Tibial nerve (tissue), 4 donors: ENCODE results near the gene RDX. TPM values are rescaled to one million over a fixed set of nuclear protein-coding genes. Genes with fewer than 3 reads are reported as not detected.
"Not testable (repeated sequence)": the region's sequence is repeated elsewhere in the genome, so short reads cannot be mapped to it uniquely, and the experiment has no call there.

ENCODE experiments used
- DNase-seq, 2 donors: peaks; one replicate each; pipeline ENCODE4 v3.0.0-alpha.2; 2019; ENCODE audit warnings: low spot score in 2 of 2
- H3K27ac ChIP-seq, 4 donors: fragments of 200-600 bp; sonication (generic) in 3 of 4; one replicate each; pipeline ENCODE4 v1.5.1; 2017 to 2019; ENCODE audit warnings: mild to moderate bottlenecking in 1 of 4
- H3K27me3 ChIP-seq, 2 donors: fragments of 200-600 bp; sonication (generic) in 1 of 2; one replicate each; pipeline versions ENCODE4 v1.5.1 to v1.6.0; 2017 to 2019
- H3K36me3 ChIP-seq, 3 donors: fragments of 200-600 bp; sonication (generic); one replicate each; pipeline ENCODE4 v1.5.1; 2018 to 2019
- H3K4me1 ChIP-seq, 4 donors: fragments of 200-600 bp; sonication (generic) in 3 of 4; one replicate each; pipeline ENCODE4 v1.5.1; 2017 to 2019
- H3K4me3 ChIP-seq, 4 donors: fragments of 200-600 bp; sonication (generic) in 3 of 4; one replicate each; pipeline ENCODE4 v1.5.1; 2017 to 2019; ENCODE audit warnings: mild to moderate bottlenecking in 1 of 4, moderate library complexity in 1 of 4
- H3K9me3 ChIP-seq, 4 donors: fragments of 200-600 bp; sonication (generic) in 3 of 4; one replicate each; pipeline ENCODE4 v1.5.1; 2017 to 2019
- EP300 ChIP-seq, 2 donors: sonication (generic); formaldehyde crosslinking; IDR thresholded peaks; one replicate each; pipeline ENCODE4 v1.6.1; 2017; ENCODE audit warnings: antibody characterized with exemption in 2 of 2, mild to moderate bottlenecking in 1 of 2
- POLR2A ChIP-seq, 2 donors: fragments of 450-650 bp; IDR thresholded peaks; one replicate each; pipeline ENCODE4 v1.6.1; 2017; ENCODE audit warnings: antibody characterized with exemption in 2 of 2, mild to moderate bottlenecking in 2 of 2, moderate library complexity in 2 of 2
- WGBS, 2 donors: methylation state at CpG; one replicate each; pipeline ENCODE4 v1.1.5; 2018; 5-methylcytosine and 5-hydroxymethylcytosine counted together
- total RNA-seq, 4 donors: library from RNA; depleted of rRNA; stranded (reverse); fragments of >200 nt; gene quantifications; one replicate each; pipeline ENCODE4 v1.1.0, GENCODE V29; 2016
- TF ChIP-seq, protein P1 (sequence below), 5 experiments: fragments of 200-600 bp in 3 of 5; fragments of 450-650 bp in 2 of 5; sonication (generic) in 3 of 5; IDR thresholded peaks; one replicate each; pipeline ENCODE4 v1.5.1; 2016 to 2019; ENCODE audit warnings: antibody characterized with exemption in 5 of 5, mild to moderate bottlenecking in 3 of 5, moderate library complexity in 2 of 5

The RDX gene
- total RNA-seq, 4 donors from 2014 or later, result 59.8 to 120 (median 88.8) TPM

DNA sequence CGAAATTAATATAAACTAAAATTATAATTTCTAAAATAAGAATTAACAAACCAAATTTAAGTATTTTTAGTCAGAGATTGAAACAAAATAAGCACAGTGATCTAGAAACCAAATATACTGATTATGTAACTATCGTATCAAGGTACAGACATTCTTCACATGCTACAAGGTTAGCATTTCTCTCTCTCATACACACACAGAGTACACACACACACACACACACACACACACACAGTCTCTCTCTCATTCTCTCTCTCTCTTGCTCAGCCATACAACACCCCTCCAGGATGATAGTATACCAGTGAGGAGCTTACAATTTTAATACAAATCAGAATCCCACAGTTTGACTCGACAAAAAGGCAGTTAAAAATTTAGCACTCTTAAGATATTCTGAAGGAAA, 66.0 kb downstream of the RDX start:
- Histone ChIP-seq H3K27ac (no peak overlapping the region), H3K9me3 (no peaks in the 10 kb centered on the region), H3K27me3 (no peaks in the 10 kb centered on the region), H3K36me3 (peaks cover 0 to 71% (median 0%) of the 10 kb centered on the region in 3 donors), H3K4me1 (peaks cover 0 to 8% (median 0%) of the 10 kb centered on the region in 4 donors), H3K4me3 (no peak overlapping the region)
- DNase-seq, result no peak
- 89 to 95% methylated on average over 3 of the region's 3 CpGs for WGBS, 2 donors
- no peak for TF ChIP-seq EP300 (IDR thresholded peaks at IDR 0.05)
- TF ChIP-seq, protein P1, sequence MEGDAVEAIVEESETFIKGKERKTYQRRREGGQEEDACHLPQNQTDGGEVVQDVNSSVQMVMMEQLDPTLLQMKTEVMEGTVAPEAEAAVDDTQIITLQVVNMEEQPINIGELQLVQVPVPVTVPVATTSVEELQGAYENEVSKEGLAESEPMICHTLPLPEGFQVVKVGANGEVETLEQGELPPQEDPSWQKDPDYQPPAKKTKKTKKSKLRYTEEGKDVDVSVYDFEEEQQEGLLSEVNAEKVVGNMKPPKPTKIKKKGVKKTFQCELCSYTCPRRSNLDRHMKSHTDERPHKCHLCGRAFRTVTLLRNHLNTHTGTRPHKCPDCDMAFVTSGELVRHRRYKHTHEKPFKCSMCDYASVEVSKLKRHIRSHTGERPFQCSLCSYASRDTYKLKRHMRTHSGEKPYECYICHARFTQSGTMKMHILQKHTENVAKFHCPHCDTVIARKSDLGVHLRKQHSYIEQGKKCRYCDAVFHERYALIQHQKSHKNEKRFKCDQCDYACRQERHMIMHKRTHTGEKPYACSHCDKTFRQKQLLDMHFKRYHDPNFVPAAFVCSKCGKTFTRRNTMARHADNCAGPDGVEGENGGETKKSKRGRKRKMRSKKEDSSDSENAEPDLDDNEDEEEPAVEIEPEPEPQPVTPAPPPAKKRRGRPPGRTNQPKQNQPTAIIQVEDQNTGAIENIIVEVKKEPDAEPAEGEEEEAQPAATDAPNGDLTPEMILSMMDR (IDR thresholded peaks at IDR 0.05), result no peak
- no peak for TF ChIP-seq POLR2A (IDR thresholded peaks at IDR 0.05)

DNA sequence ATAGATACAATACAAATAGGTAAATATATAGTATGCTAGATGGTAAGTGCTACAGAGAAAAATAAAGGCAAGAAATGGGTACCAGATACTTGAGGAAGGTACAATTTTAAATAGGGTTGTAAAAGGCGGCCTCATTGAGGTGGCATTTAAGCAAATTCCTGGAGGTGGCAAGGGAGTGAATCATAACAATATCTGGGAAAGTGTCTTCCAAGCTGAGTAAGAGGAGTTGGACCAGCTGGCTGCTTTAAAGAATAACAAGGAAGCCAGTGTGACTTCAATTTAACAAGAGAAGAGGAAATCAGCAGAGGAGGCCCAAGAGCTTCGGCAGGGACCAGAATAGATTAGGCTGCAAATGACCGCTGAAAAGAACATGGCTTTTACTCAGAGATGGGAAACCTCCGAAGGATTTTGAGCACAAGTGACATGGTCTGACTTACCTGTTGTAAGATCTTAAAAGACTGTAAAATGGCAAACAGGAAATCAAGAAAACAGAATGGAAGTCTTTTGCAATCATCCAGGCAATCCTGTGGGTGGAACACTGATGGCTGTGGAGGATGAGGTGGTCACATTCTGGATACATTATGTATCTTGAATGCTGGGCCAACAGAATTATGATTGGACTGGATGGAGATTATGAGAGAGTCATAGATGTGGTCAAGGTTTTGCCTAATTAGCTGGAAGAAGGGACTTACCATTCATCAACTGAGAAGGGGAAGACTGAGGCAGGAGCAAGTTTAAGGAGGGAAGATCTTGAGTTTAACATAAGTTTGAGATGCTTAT, 77.2 kb downstream of the RDX start:
- TF ChIP-seq, protein P1 (IDR thresholded peaks at IDR 0.05), result no peak
- no peak for TF ChIP-seq EP300 (IDR thresholded peaks at IDR 0.05)
- TF ChIP-seq POLR2A (IDR thresholded peaks at IDR 0.05), result no peak
- H3K4me1 ChIP-seq, result no peaks in the 10 kb centered on the region
- peaks cover 0 to under 1% (median 0%) of the 10 kb centered on the region in 4 donors for H3K9me3 ChIP-seq
- WGBS, 2 donors, result 92 to 96% methylated on average over 4 of the region's 4 CpGs
- H3K27ac ChIP-seq, result no peak overlapping the region
- H3K4me3 ChIP-seq, result no peak overlapping the region
- H3K27me3 ChIP-seq, result no peaks in the 10 kb centered on the region
- H3K36me3 ChIP-seq, result peaks cover 0 to 26% (median 0%) of the 10 kb centered on the region in 3 donors
- DNase-seq, result no peak

DNA sequence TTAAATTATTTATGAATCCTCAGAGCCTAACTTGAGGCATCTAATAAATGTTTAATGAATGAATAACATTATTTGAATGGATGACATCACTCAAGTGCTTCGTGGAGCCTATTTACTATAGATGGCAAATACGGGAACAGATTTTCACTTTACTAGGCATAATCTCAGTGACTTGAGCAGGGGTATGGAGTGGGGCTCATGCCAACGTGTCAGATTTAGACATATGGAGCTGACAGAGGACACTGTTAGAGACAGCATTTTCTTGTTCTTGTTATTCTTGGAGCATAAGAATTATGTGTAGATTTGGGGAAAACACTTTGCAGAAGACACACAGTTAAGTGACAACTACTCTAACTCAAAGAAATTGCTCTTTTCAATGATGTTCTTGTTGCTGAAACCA, 78.5 kb downstream of the RDX start:
- 43 to 46% methylated on average over 3 of the region's 3 CpGs for WGBS, 2 donors
- no peak for DNase-seq
- H3K4me1 ChIP-seq, result no peaks in the 10 kb centered on the region
- H3K9me3 ChIP-seq, result no peaks in the 10 kb centered on the region
- peaks cover 0 to 19% (median 0%) of the 10 kb centered on the region in 3 donors for H3K36me3 ChIP-seq
- H3K27me3 ChIP-seq, result no peaks in the 10 kb centered on the region
- no peak overlapping the region for H3K27ac ChIP-seq
- H3K4me3 ChIP-seq, result no peak overlapping the region
- TF ChIP-seq, protein P1 (IDR thresholded peaks at IDR 0.05), result no peak
- TF ChIP-seq POLR2A (IDR thresholded peaks at IDR 0.05) (no peak), EP300 (IDR thresholded peaks at IDR 0.05) (no peak)

DNA sequence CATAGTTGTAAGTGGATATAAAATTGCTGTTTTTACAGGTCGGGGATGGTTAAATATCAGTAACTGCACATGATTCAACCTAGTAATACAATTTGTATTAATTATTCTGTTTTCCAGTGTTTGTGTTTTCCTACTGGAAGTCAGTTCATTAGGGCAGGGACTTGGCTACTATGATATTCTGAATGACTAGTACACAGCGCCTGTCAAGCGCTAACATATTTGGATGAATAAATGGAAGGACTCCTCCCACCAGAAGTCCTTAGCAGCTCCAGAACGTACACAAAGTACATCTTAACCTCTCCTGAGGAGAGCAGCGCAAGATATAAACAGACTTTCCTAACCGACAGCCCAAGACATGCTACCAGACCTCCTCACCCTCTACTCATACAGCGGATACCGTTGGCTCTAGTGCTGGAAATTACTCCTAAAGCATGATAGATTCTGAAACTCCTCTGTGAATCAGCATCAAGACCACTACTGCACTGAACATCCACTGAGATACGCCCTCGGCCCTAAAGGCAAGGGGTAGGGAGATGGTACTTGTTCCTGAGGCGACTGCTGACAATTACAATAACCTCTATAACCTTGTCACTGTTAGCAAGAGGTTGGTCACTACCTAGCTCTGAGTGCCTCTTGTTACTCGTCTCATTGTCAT, 79.1 kb downstream of the RDX start:
- 81% methylated on average over 12 of the region's 12 CpGs for WGBS, 2 donors
- peaks cover 0 to 16% (median 0%) of the 10 kb centered on the region in 3 donors for H3K36me3 ChIP-seq
- TF ChIP-seq, protein P1 (IDR thresholded peaks at IDR 0.05), result no peak
- no peak for TF ChIP-seq EP300 (IDR thresholded peaks at IDR 0.05)

DNA sequence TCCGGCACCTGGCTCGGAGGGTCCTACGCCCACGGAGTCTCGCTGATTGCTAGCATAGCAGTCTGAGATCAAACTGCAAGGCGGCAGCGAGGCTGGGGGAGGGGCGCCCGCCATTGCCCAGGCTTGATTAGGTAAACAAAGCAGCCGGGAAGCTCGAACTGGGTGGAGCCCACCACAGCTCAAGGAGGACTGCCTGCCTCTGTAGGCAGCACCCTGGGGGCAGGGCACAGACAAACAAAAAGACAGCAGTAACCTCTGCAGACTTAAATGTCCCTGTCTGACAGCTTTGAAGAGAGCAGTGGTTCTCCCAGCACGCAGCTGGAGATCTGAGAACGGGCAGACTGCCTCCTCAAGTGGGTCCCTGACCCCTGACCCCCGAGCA, 87.1 kb downstream of the RDX start:
- H3K27ac ChIP-seq, H3K36me3 ChIP-seq, H3K9me3 ChIP-seq, H3K4me1 ChIP-seq, H3K27me3 ChIP-seq, DNase-seq: not testable (repeated sequence)
- peak overlapping the region in 1 of 4 donors; percentile 5 for H3K4me3 ChIP-seq
- 3 to 23% methylated on average over 5 to 6 of the region's 14 CpGs for WGBS, 2 donors

More for the DNA sequence above, 79.1 kb downstream of the RDX start:
- Histone ChIP-seq H3K4me1 (no peaks in the 10 kb centered on the region), H3K27me3 (no peaks in the 10 kb centered on the region), H3K27ac (no peak overlapping the region), H3K4me3 (no peak overlapping the region), H3K9me3 (no peaks in the 10 kb centered on the region)
- DNase-seq, result no peak

DNA sequence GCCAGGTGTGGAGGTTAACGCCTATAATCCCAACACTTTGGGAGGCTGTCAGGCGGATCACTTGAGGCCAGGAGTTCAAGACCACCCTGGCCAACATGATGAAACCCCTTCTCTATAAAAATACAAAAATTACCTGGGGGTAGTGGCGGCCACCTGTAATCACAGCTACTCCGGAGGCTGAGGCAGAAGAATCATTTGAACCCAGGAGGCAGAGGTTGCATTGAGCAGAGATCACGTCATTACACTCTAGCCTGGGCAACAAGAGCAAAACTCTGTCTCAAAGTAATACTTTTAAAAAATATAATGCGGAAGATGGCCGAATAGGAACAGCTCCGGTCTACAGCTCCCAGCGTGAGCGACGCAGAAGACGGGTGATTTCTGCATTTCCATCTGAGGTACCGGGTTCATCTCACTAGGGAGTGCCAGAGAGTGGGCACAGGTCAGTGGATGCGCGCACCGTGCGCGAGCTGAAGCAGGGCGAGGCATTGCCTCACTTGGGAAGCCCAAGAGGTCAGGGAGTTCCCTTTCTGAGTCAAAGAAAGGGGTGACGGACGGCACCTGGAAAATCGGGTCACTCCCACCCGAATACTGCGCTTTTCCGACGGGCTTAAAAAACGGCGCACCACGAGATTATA, 87.6 kb downstream of the RDX start:
- not testable (repeated sequence) for H3K27me3 ChIP-seq, H3K27ac ChIP-seq, DNase-seq, H3K9me3 ChIP-seq, H3K36me3 ChIP-seq, H3K4me1 ChIP-seq
- 73 to 89% methylated on average over 13 to 26 of the region's 29 CpGs for WGBS, 2 donors
- peak overlapping the region in 2 of 4 donors; percentile 5 to 12 for H3K4me3 ChIP-seq
